HL-60 (cell line): ENCODE data around the gene CTNND1.

ENCODE experiments used
- DNase-seq, 2 experiments: peaks; one replicate each; pipeline ENCODE4 v3.0.0-alpha.2; 2010 to 2020; ENCODE audit warnings: low read depth in 1 of 2, low spot score in 1 of 2
- H3K27ac ChIP-seq: fragments of 250-450 bp; sonication (Bioruptor Pico); replicated peaks from 2 replicates; pipeline ENCODE4 v1.5.1; 2020; ENCODE audit warnings: mild to moderate bottlenecking, moderate library complexity
- H3K27me3 ChIP-seq: fragments of 250-450 bp; sonication (Bioruptor Pico); 2 replicates; pipeline ENCODE4 v1.5.1; 2021; ENCODE audit warnings: mild to moderate bottlenecking, moderate library complexity; ENCODE audit not compliant: insufficient read depth, poor library complexity, severe bottlenecking
- H3K4me3 ChIP-seq: replicated peaks from 2 replicates; pipeline ENCODE4 v1.5.1; 2011; ENCODE audit warnings: mild to moderate bottlenecking, control low read depth, low read length; ENCODE audit not compliant: insufficient read depth
- GABPA ChIP-seq: IDR thresholded peaks from 2 replicates; pipeline ENCODE4 v1.6.1; 2012; ENCODE audit warnings: low read depth
- POLR2AphosphoS5 ChIP-seq: IDR thresholded peaks from 2 replicates; pipeline ENCODE4 v1.6.1; 2012; ENCODE audit warnings: low read depth
- REST ChIP-seq: IDR thresholded peaks from 2 replicates; pipeline ENCODE4 v1.6.1; 2012; ENCODE audit warnings: low read depth; ENCODE audit not compliant: insufficient replicate concordance
- SPI1 ChIP-seq: IDR thresholded peaks from 2 replicates; pipeline ENCODE4 v1.6.1; 2012; ENCODE audit warnings: low read depth, mild to moderate bottlenecking, borderline replicate concordance
- TF ChIP-seq, protein P1 (sequence below): IDR thresholded peaks from one replicate; pipeline ENCODE4 v1.5.1; 2011; ENCODE audit warnings: low read length, control low read depth, inconsistent platforms; ENCODE audit not compliant: insufficient read depth

The CTNND1 gene

DNA sequence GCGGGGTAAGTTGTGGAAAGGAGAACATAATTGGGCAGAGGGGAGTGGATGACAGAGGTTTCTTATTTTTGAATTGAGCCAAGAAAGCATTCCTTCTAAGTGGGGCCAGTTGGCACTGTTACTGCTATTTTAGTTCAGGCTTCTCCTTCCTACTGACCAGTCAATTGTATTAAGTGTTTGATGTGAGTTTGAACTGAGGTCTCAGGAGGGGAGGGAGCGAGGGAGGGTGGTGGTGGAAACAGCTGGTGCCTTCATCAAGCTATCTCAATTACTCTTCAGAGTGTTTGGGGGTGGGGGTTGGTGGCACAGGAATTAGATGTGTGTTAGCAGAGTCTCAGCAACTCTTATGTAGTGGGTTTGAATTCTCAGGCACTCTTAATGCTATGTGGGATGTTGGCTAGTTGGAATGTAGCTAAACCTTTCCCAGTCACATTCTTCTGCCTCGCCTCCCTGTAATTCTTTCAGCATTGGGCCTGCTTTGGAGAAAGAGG is 14.5 kb downstream of the CTNND1 start:
- Histone ChIP-seq H3K4me3 (no peak overlapping the region), H3K27ac (no peak overlapping the region), H3K27me3 (no peaks in the 10 kb centered on the region)
- DNase-seq = no peak
- no peak for TF ChIP-seq SPI1
- no peak for TF ChIP-seq POLR2AphosphoS5
- TF ChIP-seq, protein P1, sequence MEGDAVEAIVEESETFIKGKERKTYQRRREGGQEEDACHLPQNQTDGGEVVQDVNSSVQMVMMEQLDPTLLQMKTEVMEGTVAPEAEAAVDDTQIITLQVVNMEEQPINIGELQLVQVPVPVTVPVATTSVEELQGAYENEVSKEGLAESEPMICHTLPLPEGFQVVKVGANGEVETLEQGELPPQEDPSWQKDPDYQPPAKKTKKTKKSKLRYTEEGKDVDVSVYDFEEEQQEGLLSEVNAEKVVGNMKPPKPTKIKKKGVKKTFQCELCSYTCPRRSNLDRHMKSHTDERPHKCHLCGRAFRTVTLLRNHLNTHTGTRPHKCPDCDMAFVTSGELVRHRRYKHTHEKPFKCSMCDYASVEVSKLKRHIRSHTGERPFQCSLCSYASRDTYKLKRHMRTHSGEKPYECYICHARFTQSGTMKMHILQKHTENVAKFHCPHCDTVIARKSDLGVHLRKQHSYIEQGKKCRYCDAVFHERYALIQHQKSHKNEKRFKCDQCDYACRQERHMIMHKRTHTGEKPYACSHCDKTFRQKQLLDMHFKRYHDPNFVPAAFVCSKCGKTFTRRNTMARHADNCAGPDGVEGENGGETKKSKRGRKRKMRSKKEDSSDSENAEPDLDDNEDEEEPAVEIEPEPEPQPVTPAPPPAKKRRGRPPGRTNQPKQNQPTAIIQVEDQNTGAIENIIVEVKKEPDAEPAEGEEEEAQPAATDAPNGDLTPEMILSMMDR = no peak
- TF ChIP-seq REST = no peak
- no peak for TF ChIP-seq GABPA

- H3K27me3 ChIP-seq = no peaks in the 10 kb centered on the region
- no peak overlapping the region for H3K4me3 ChIP-seq
- no peak for TF ChIP-seq POLR2AphosphoS5
- no peak for TF ChIP-seq REST
- TF ChIP-seq, protein P1 = no peak
- TF ChIP-seq SPI1 = no peak
- DNase-seq = no peak
- H3K27ac ChIP-seq = no peak overlapping the region
These were observed 15.1 kb downstream of the CTNND1 start for GRCh38 chr11:57776577-57777210.

- TF ChIP-seq GABPA (no peak), SPI1 (no peak), REST (no peak), POLR2AphosphoS5 (no peak)
- TF ChIP-seq, protein P1 = no peak
- H3K27ac ChIP-seq = no peak overlapping the region
- no peaks in the 10 kb centered on the region for H3K27me3 ChIP-seq
- no peak overlapping the region for H3K4me3 ChIP-seq
- DNase-seq = no peak
These were observed 16.3 kb downstream of the CTNND1 start for GRCh38 chr11:57777969-57778317.
